ENCODE results near the gene GAN.

The GAN gene

DNA sequence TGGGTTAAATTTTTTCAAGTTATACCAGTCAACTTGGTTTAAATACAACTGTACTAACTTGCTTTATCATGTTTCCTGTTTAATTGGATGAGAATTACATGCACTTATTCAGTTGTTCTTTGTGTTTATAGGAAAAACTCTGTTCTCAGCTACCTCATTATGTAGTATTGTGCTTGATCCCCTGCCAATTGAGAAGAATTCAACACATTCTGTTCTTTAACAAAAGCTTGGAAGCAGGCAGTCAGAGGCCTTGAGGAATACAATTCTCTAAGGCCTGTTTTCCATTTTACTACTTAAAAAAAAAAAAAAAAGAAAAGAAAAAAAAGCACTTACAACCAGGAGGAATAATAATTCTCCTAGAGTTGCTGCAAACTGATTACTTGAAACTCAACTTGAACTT is 69.2 kb downstream of the GAN start:
- H3K4me1 ChIP-seq (ENCODE audit: control extremely low read depth in 1 of 4, control insufficient read depth in 4 of 4, insufficient read depth in 4 of 4, low read length in 3 of 4) = no peaks in the 10 kb centered on the region
- H3K4me3 ChIP-seq (ENCODE audit: control insufficient read depth in 1 of 7, extremely low read depth in 1 of 7, insufficient read depth in 4 of 7, low read depth in 2 of 7, low read length in 6 of 7) = no peak overlapping the region
- no peak overlapping the region for H3K27ac ChIP-seq (ENCODE audit: insufficient read depth in 1 of 2, low read depth in 1 of 2, low read length in 2 of 2, poor library complexity in 1 of 2, severe bottlenecking in 2 of 2)
- ChIA-PET CTCF (no interaction called here), POLR2A (no interaction called here)
- peaks cover 5 to 13% (median 7%) of the 10 kb centered on the region in 4 experiments for H3K36me3 ChIP-seq (ENCODE audit: control insufficient read depth in 4 of 4, insufficient read depth in 4 of 4, low read length in 3 of 4)
- H3K27me3 ChIP-seq (replicated peaks in 2 of 5; ENCODE audit: control insufficient read depth in 4 of 5, insufficient read depth in 5 of 5, low read length in 4 of 5) = no peaks in the 10 kb centered on the region
- H3K9me3 ChIP-seq (ENCODE audit: control extremely low read depth in 1 of 5, control insufficient read depth in 4 of 5, insufficient read depth in 2 of 5, low read depth in 1 of 5, low read length in 4 of 5) = no peaks in the 10 kb centered on the region
- DNase-seq = no peak

DNA sequence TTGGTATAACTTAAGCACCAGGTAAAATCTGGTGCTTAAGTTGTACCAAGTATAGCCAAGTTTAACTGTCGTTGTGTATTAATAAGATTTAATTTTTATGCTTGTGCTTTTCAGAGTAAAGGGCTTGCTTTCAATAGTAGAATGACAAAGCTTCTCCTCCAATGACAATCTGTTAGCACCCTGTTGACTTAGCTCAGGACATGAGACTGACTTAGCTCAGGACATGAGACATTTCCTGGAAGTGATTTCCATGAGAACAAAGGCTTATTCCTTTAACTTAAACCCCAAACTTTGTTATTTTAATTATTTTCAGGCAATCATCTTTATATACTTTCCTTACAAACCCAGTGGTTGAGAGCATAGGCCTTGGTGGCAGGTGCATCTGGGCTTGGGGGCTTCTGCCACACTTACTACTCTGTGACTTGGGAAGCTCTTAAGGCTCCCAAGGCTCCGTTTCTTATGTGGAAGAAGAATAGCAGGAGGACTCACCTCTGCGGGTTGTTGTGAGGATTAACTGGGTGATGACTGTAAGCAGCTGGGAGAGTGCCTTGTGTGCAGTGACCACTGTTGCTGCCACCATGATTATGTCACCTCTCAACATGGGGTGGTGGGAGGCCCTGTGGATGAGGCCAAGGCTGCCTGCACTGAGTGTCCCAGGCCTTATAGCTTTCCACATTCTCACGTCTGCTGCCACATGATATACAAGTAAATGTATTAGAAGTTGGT is 70.4 kb downstream of the GAN start:
- DNase-seq = no peak

DNA sequence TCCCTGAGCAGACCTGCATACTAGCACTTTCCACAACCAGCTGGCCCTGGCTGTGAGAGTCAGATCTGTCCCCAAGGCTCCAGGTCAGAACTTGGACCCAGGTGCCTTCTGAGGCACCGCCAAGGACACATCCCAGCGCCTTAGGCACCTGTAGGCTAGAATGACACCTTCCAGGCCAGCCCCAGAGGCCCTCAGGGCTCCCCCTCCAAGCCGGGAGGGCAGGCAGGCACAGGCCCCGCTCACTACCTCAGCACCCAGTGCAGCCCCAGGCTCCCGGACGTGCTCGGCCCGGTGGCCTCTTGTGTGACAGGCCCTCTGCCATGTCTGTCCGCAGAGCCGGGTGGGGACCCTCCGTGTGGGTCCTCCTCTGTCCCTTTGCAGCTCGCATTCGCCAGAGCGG is 73.6 kb downstream of the GAN start:
- no peak overlapping the region for H3K27ac ChIP-seq (ENCODE audit: insufficient read depth in 1 of 2, low read depth in 1 of 2, low read length in 2 of 2, poor library complexity in 1 of 2, severe bottlenecking in 2 of 2)
- H3K4me1 ChIP-seq (ENCODE audit: control extremely low read depth in 1 of 4, control insufficient read depth in 4 of 4, insufficient read depth in 4 of 4, low read length in 3 of 4) = no peaks in the 10 kb centered on the region
- no peaks in the 10 kb centered on the region for H3K27me3 ChIP-seq (replicated peaks in 2 of 5; ENCODE audit: control insufficient read depth in 4 of 5, insufficient read depth in 5 of 5, low read length in 4 of 5)
- ChIA-PET CTCF (interaction anchor here (0.7 to 1.3 kb wide), 3 partner anchors 8 to 342 kb away, joined by 3 to 4 read pairs (median 4); no protein-coding TSS in a partner anchor), POLR2A (no interaction called here)
- no peaks in the 10 kb centered on the region for H3K9me3 ChIP-seq (ENCODE audit: control extremely low read depth in 1 of 5, control insufficient read depth in 4 of 5, insufficient read depth in 2 of 5, low read depth in 1 of 5, low read length in 4 of 5)
- 97% methylated on average over 13 of the region's 14 CpGs for whole genome bisulfite sequencing (ENCODE audit: insufficient coverage)
- peaks cover 5 to 16% (median 12%) of the 10 kb centered on the region in 4 experiments for H3K36me3 ChIP-seq (ENCODE audit: control insufficient read depth in 4 of 4, insufficient read depth in 4 of 4, low read length in 3 of 4)
- DNase-seq = no peak
- H3K4me3 ChIP-seq (ENCODE audit: control insufficient read depth in 1 of 7, extremely low read depth in 1 of 7, insufficient read depth in 4 of 7, low read depth in 2 of 7, low read length in 6 of 7) = no peak overlapping the region

More for the DNA sequence above, 70.4 kb downstream of the GAN start:
- no peaks in the 10 kb centered on the region for H3K27me3 ChIP-seq (replicated peaks in 2 of 5; ENCODE audit: control insufficient read depth in 4 of 5, insufficient read depth in 5 of 5, low read length in 4 of 5)
- ChIA-PET POLR2A (no interaction called here), CTCF (interaction anchor here (0.9 to 1.6 kb wide), 4 partner anchors 13 to 18 kb away, joined by 4 to 5 read pairs (median 4); no protein-coding TSS in a partner anchor)
- H3K4me3 ChIP-seq (ENCODE audit: control insufficient read depth in 1 of 7, extremely low read depth in 1 of 7, insufficient read depth in 4 of 7, low read depth in 2 of 7, low read length in 6 of 7) = no peak overlapping the region
- 100% methylated on average over 2 of the region's 4 CpGs for WGBS (ENCODE audit: insufficient coverage)
- H3K9me3 ChIP-seq (ENCODE audit: control extremely low read depth in 1 of 5, control insufficient read depth in 4 of 5, insufficient read depth in 2 of 5, low read depth in 1 of 5, low read length in 4 of 5) = no peaks in the 10 kb centered on the region
- no peaks in the 10 kb centered on the region for H3K4me1 ChIP-seq (ENCODE audit: control extremely low read depth in 1 of 4, control insufficient read depth in 4 of 4, insufficient read depth in 4 of 4, low read length in 3 of 4)
- peaks cover 3 to 19% (median 10%) of the 10 kb centered on the region in 4 experiments for H3K36me3 ChIP-seq (ENCODE audit: control insufficient read depth in 4 of 4, insufficient read depth in 4 of 4, low read length in 3 of 4)
- no peak overlapping the region for H3K27ac ChIP-seq (ENCODE audit: insufficient read depth in 1 of 2, low read depth in 1 of 2, low read length in 2 of 2, poor library complexity in 1 of 2, severe bottlenecking in 2 of 2)

DNA sequence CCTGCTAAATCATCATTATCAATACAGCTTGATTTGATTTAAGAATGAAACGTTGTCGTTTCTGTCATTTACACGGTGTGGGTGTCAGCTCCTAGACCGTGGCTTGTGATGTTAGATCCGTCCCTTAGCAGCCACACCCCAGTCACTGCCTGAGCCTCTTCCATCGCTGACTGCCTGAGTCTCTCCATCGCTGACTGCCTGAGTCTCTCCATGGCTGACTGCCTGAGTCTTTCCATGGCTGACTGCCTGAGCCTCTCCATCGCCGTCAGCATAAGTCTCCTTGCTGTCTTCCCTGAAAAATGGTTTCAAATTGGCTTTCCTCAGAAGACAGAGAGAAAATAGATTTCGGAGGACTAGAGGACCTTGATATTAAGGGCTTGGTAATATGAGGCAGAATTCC is 76.1 kb downstream of the GAN start:
- no peaks in the 10 kb centered on the region for H3K4me1 ChIP-seq (ENCODE audit: control extremely low read depth in 1 of 4, control insufficient read depth in 4 of 4, insufficient read depth in 4 of 4, low read length in 3 of 4)
- H3K36me3 ChIP-seq (ENCODE audit: control insufficient read depth in 4 of 4, insufficient read depth in 4 of 4, low read length in 3 of 4) = peaks cover 5 to 16% (median 12%) of the 10 kb centered on the region in 4 experiments
- DNase-seq = no peak
- no peaks in the 10 kb centered on the region for H3K9me3 ChIP-seq (ENCODE audit: control extremely low read depth in 1 of 5, control insufficient read depth in 4 of 5, insufficient read depth in 2 of 5, low read depth in 1 of 5, low read length in 4 of 5)
- CTCF ChIA-PET = interaction anchor here (1.2 kb wide), 1 partner anchor 9 kb away, joined by 3 read pairs; no protein-coding TSS in a partner anchor
- no peak overlapping the region for H3K27ac ChIP-seq (ENCODE audit: insufficient read depth in 1 of 2, low read depth in 1 of 2, low read length in 2 of 2, poor library complexity in 1 of 2, severe bottlenecking in 2 of 2)
- no peak overlapping the region for H3K4me3 ChIP-seq (ENCODE audit: control insufficient read depth in 1 of 7, extremely low read depth in 1 of 7, insufficient read depth in 4 of 7, low read depth in 2 of 7, low read length in 6 of 7)
- 96% methylated on average over 10 of the region's 10 CpGs for WGBS (ENCODE audit: insufficient coverage)
- no peaks in the 10 kb centered on the region for H3K27me3 ChIP-seq (replicated peaks in 2 of 5; ENCODE audit: control insufficient read depth in 4 of 5, insufficient read depth in 5 of 5, low read length in 4 of 5)
- POLR2A ChIA-PET = interaction anchor here (0.6 kb wide), 1 partner anchor 110 kb away, joined by 3 read pairs; no protein-coding TSS in a partner anchor

DNA sequence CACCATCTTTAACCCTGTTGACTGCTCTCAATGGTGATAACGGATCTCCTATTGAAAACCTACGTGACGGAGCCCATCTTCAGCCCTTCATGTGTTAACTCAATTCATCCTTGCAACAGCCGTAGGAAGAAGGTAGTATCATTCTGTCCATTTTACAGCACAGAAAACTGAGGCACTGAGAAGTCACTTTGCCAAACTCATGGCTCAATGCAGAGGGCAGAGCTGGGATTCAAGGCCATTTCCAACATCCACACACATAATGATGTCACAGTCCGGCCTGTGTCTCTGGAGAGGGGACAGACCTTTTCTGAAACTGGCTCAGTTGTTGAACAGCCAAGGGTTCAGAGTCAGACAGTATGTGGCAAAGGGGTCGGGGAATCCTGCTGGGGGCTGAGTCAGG is 77.2 kb downstream of the GAN start:
- no peak for DNase-seq
- 97% methylated on average over 5 of the region's 6 CpGs for WGBS (ENCODE audit: insufficient coverage)
- Histone ChIP-seq H3K4me1 (ENCODE audit: control extremely low read depth in 1 of 4, control insufficient read depth in 4 of 4, insufficient read depth in 4 of 4, low read length in 3 of 4) (no peaks in the 10 kb centered on the region), H3K27ac (ENCODE audit: insufficient read depth in 1 of 2, low read depth in 1 of 2, low read length in 2 of 2, poor library complexity in 1 of 2, severe bottlenecking in 2 of 2) (no peak overlapping the region), H3K27me3 (replicated peaks in 2 of 5; ENCODE audit: control insufficient read depth in 4 of 5, insufficient read depth in 5 of 5, low read length in 4 of 5) (no peaks in the 10 kb centered on the region), H3K36me3 (ENCODE audit: control insufficient read depth in 4 of 4, insufficient read depth in 4 of 4, low read length in 3 of 4) (peaks cover 5 to 14% (median 11%) of the 10 kb centered on the region in 4 experiments), H3K9me3 (ENCODE audit: control extremely low read depth in 1 of 5, control insufficient read depth in 4 of 5, insufficient read depth in 2 of 5, low read depth in 1 of 5, low read length in 4 of 5) (no peaks in the 10 kb centered on the region), H3K4me3 (ENCODE audit: control insufficient read depth in 1 of 7, extremely low read depth in 1 of 7, insufficient read depth in 4 of 7, low read depth in 2 of 7, low read length in 6 of 7) (no peak overlapping the region)
- POLR2A ChIA-PET = no interaction called here
- CTCF ChIA-PET = interaction anchor here (0.6 to 1.2 kb wide), 2 partner anchors 10 to 188 kb away, joined by 3 read pairs; no protein-coding TSS in a partner anchor

DNA sequence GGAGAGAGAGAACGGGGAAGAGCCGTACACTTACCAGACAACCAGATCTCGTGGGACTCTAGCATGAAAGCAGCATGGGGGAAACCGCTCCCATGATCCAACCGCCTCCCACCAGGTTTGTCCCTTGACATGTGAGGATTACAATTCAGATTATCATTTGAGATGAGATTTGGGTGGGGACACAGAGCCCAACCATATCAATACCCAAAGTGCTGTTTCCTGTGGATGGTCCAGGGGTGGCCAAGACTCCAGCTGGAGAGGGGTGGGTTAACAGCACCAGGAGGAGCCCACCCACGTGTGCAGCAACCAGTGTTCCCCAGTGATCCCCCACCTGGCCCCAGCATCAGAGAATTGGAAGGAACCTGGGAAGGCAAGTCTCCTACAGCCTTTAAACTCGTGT is 79.7 kb downstream of the GAN start:
- Histone ChIP-seq H3K4me3 (ENCODE audit: control insufficient read depth in 1 of 7, extremely low read depth in 1 of 7, insufficient read depth in 4 of 7, low read depth in 2 of 7, low read length in 6 of 7) (no peak overlapping the region), H3K27ac (ENCODE audit: insufficient read depth in 1 of 2, low read depth in 1 of 2, low read length in 2 of 2, poor library complexity in 1 of 2, severe bottlenecking in 2 of 2) (no peak overlapping the region), H3K27me3 (replicated peaks in 2 of 5; ENCODE audit: control insufficient read depth in 4 of 5, insufficient read depth in 5 of 5, low read length in 4 of 5) (no peaks in the 10 kb centered on the region), H3K36me3 (ENCODE audit: control insufficient read depth in 4 of 4, insufficient read depth in 4 of 4, low read length in 3 of 4) (peaks cover 0 to 5% (median 2%) of the 10 kb centered on the region in 4 experiments), H3K9me3 (ENCODE audit: control extremely low read depth in 1 of 5, control insufficient read depth in 4 of 5, insufficient read depth in 2 of 5, low read depth in 1 of 5, low read length in 4 of 5) (peaks cover 0 to 3% (median 0%) of the 10 kb centered on the region in 5 experiments), H3K4me1 (ENCODE audit: control extremely low read depth in 1 of 4, control insufficient read depth in 4 of 4, insufficient read depth in 4 of 4, low read length in 3 of 4) (peaks cover 0 to 8% (median 7%) of the 10 kb centered on the region in 4 experiments)
- ChIA-PET POLR2A (no interaction called here), CTCF (interaction anchor here (1.0 kb wide), 1 partner anchor 491 kb away, joined by 3 read pairs; no protein-coding TSS in a partner anchor)
- whole genome bisulfite sequencing (ENCODE audit: insufficient coverage) = 95% methylated on average over 7 of the region's 7 CpGs
- DNase-seq = no peak

DNA sequence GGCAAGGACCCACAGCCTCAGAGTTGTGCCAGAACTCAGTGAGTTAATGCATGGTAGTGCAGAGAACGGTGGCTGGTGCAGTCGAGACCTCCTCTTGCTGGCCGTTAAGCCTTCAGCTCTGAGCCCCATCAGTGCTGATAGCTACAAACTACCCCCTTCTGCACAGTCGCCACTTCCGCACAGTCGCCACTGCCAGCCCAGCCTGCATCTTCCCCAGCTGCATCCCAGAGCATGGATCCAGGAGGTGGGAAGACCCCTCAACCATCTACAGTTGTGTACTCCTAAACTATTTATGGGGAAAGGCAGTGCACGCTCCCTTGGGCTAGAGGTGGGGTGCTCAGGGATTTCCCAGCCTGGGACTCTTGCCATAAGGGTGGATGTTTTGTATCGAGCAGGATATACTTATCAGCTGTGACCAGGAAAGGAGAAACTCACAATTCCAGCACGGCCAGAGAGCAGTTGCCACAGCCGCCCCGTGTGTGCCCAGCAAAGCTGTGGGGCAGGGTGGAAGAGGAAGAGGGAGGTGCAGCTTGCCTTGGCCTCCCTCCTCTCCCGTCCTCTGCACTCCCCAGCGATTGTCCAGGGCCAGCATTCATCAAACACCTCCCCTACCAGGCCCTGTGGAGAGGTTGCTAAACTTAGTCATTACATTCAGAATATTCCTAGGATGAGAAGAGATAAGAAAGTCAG is 80.3 kb downstream of the GAN start:
- POLR2A ChIA-PET = no interaction called here
- CTCF ChIA-PET = interaction anchor here (0.6 to 1.7 kb wide), 4 partner anchors 12 to 491 kb away, joined by 3 to 4 read pairs (median 3); no protein-coding TSS in a partner anchor
- Histone ChIP-seq H3K4me3 (ENCODE audit: control insufficient read depth in 1 of 7, extremely low read depth in 1 of 7, insufficient read depth in 4 of 7, low read depth in 2 of 7, low read length in 6 of 7) (no peak overlapping the region), H3K27me3 (replicated peaks in 2 of 5; ENCODE audit: control insufficient read depth in 4 of 5, insufficient read depth in 5 of 5, low read length in 4 of 5) (no peaks in the 10 kb centered on the region), H3K4me1 (ENCODE audit: control extremely low read depth in 1 of 4, control insufficient read depth in 4 of 4, insufficient read depth in 4 of 4, low read length in 3 of 4) (peaks cover 0 to 8% (median 7%) of the 10 kb centered on the region in 4 experiments), H3K27ac (ENCODE audit: insufficient read depth in 1 of 2, low read depth in 1 of 2, low read length in 2 of 2, poor library complexity in 1 of 2, severe bottlenecking in 2 of 2) (no peak overlapping the region), H3K36me3 (ENCODE audit: control insufficient read depth in 4 of 4, insufficient read depth in 4 of 4, low read length in 3 of 4) (peaks cover 0 to 3% (median under 1%) of the 10 kb centered on the region in 4 experiments), H3K9me3 (ENCODE audit: control extremely low read depth in 1 of 5, control insufficient read depth in 4 of 5, insufficient read depth in 2 of 5, low read depth in 1 of 5, low read length in 4 of 5) (peaks cover 0 to 8% (median 0%) of the 10 kb centered on the region in 5 experiments)
- WGBS (ENCODE audit: insufficient coverage) = 77% methylated on average over 8 of the region's 13 CpGs
- DNase-seq = no peak

All from common myeloid progenitor, CD34-positive (primary cell).